ENCODE data around the gene AKT3. TPM values are rescaled to one million over a fixed set of nuclear protein-coding genes. Genes with fewer than 3 reads are reported as not detected.

AKT3 gene
- total RNA-seq, 3 donors from 2014 or later (not counting 1 experiment from before 2014, with no cell fraction given): 135 to 157 (median 136) TPM

- H3K9me3 ChIP-seq (ENCODE audit: control insufficient read depth, insufficient read depth, low read length): peaks cover under 1% of the 10 kb centered on the region
- Mint-ChIP-seq H3K4me1 (peaks cover 15 to 16% of the 10 kb centered on the region in 2 donors), H3K4me3 (no peak overlapping the region), H3K36me3 (peaks cover 29% of the 10 kb centered on the region), H3K27me3 (ENCODE audit: low read depth in 2 of 2) (no peaks in the 10 kb centered on the region), H3K27ac (no peak overlapping the region), H3K9me3 (peaks cover 0 to 4% of the 10 kb centered on the region in 2 donors)
- intact Hi-C loops (cut with micrococcal nuclease): no loop called here
- 95% methylated on average over 11 of the region's 12 CpGs for WGBS (ENCODE audit: insufficient coverage)
- no peak overlapping the region for H3K4me3 ChIP-seq (ENCODE audit: low read length)
- ATAC-seq: no peak
- no peak for DNase-seq
- H3K27me3 ChIP-seq (ENCODE audit: control insufficient read depth, insufficient read depth, low read length): no peaks in the 10 kb centered on the region
- no peak for TF ChIP-seq CTCF (IDR thresholded peaks at IDR 0.05)
- H3K36me3 ChIP-seq (ENCODE audit: control insufficient read depth, insufficient read depth, low read length): peaks cover 3% of the 10 kb centered on the region
- H3K27ac ChIP-seq (ENCODE audit: low read length): no peak overlapping the region
- H3K4me1 ChIP-seq (ENCODE audit: control insufficient read depth, insufficient read depth, low read length): no peaks in the 10 kb centered on the region
These were observed 262.8 kb downstream of the AKT3 start for GRCh38 chr1:243587285-243587684.

GRCh38 chr1:243585982-243586381 is 264.1 kb downstream of the AKT3 start:
- H3K9me3 Mint-ChIP-seq: peaks cover 2 to 4% of the 10 kb centered on the region in 2 donors
- Histone ChIP-seq H3K27ac (ENCODE audit: low read length) (no peak overlapping the region), H3K4me3 (ENCODE audit: low read length) (no peak overlapping the region), H3K4me1 (ENCODE audit: control insufficient read depth, insufficient read depth, low read length) (no peaks in the 10 kb centered on the region), H3K27me3 (ENCODE audit: control insufficient read depth, insufficient read depth, low read length) (no peaks in the 10 kb centered on the region), H3K9me3 (ENCODE audit: control insufficient read depth, insufficient read depth, low read length) (peaks cover 3% of the 10 kb centered on the region), H3K36me3 (ENCODE audit: control insufficient read depth, insufficient read depth, low read length) (peaks cover 5% of the 10 kb centered on the region)
- H3K27me3 Mint-ChIP-seq (ENCODE audit: low read depth in 2 of 2): no peaks in the 10 kb centered on the region
- DNase-seq (no peak), ATAC-seq (no peak)
- TF ChIP-seq CTCF (IDR thresholded peaks at IDR 0.05): no peak
- peaks cover 38% of the 10 kb centered on the region for H3K36me3 Mint-ChIP-seq
- peaks cover 15 to 16% of the 10 kb centered on the region in 2 donors for H3K4me1 Mint-ChIP-seq
- intact Hi-C loops (cut with micrococcal nuclease): no loop called here
- 100% methylated on average over 1 of the region's 1 CpG for WGBS (ENCODE audit: insufficient coverage)
- no peak overlapping the region for H3K27ac Mint-ChIP-seq
- no peak overlapping the region for H3K4me3 Mint-ChIP-seq

GRCh38 chr1:243582326-243582725 is 267.7 kb downstream of the AKT3 start:
- no peak overlapping the region for H3K4me3 Mint-ChIP-seq
- peaks cover 3% of the 10 kb centered on the region for H3K9me3 ChIP-seq (ENCODE audit: control insufficient read depth, insufficient read depth, low read length)
- H3K27me3 Mint-ChIP-seq (ENCODE audit: low read depth in 2 of 2): no peaks in the 10 kb centered on the region
- peaks cover 0 to 2% of the 10 kb centered on the region in 2 donors for H3K9me3 Mint-ChIP-seq
- no peaks in the 10 kb centered on the region for H3K4me1 ChIP-seq (ENCODE audit: control insufficient read depth, insufficient read depth, low read length)
- no peak overlapping the region for H3K4me3 ChIP-seq (ENCODE audit: low read length)
- H3K4me1 Mint-ChIP-seq: peaks cover 21 to 31% of the 10 kb centered on the region in 2 donors
- H3K27me3 ChIP-seq (ENCODE audit: control insufficient read depth, insufficient read depth, low read length): no peaks in the 10 kb centered on the region
- no CpG with 5 or more reads among the region's 1 CpG for WGBS (ENCODE audit: insufficient coverage)
- no peak overlapping the region for H3K27ac ChIP-seq (ENCODE audit: low read length)
- peaks cover 2% of the 10 kb centered on the region for H3K36me3 ChIP-seq (ENCODE audit: control insufficient read depth, insufficient read depth, low read length)
- H3K27ac Mint-ChIP-seq: no peak overlapping the region
- ATAC-seq (no peak), DNase-seq (no peak)
- TF ChIP-seq CTCF (IDR thresholded peaks at IDR 0.05): no peak
- intact Hi-C loops (cut with micrococcal nuclease): no loop called here
- H3K36me3 Mint-ChIP-seq: peaks cover 23% of the 10 kb centered on the region

GRCh38 chr1:243580984-243581383 is 269.1 kb downstream of the AKT3 start:
- H3K4me1 ChIP-seq (ENCODE audit: control insufficient read depth, insufficient read depth, low read length): no peaks in the 10 kb centered on the region
- peaks cover 0 to 2% of the 10 kb centered on the region in 2 donors for H3K9me3 Mint-ChIP-seq
- H3K36me3 Mint-ChIP-seq: peaks cover 23% of the 10 kb centered on the region
- 96% methylated on average over 1 of the region's 1 CpG for WGBS (ENCODE audit: insufficient coverage)
- no peak for TF ChIP-seq CTCF (IDR thresholded peaks at IDR 0.05)
- no peak overlapping the region for H3K4me3 ChIP-seq (ENCODE audit: low read length)
- no peak overlapping the region for H3K27ac ChIP-seq (ENCODE audit: low read length)
- no peak for ATAC-seq
- no peaks in the 10 kb centered on the region for H3K27me3 Mint-ChIP-seq (ENCODE audit: low read depth in 2 of 2)
- intact Hi-C loops (cut with micrococcal nuclease): no loop called here
- no peak for DNase-seq
- H3K9me3 ChIP-seq (ENCODE audit: control insufficient read depth, insufficient read depth, low read length): peaks cover 3% of the 10 kb centered on the region
- H3K27ac Mint-ChIP-seq: no peak overlapping the region
- H3K4me1 Mint-ChIP-seq: peaks cover 31 to 36% of the 10 kb centered on the region in 2 donors
- H3K27me3 ChIP-seq (ENCODE audit: control insufficient read depth, insufficient read depth, low read length): no peaks in the 10 kb centered on the region
- H3K36me3 ChIP-seq (ENCODE audit: control insufficient read depth, insufficient read depth, low read length): peaks cover 2% of the 10 kb centered on the region
- no peak overlapping the region for H3K4me3 Mint-ChIP-seq
